GM19397 (cell line): ENCODE measurements around the gene CFAP91.
A peak's percentile ranks its signal among the peaks of the same experiment; 100 is the strongest.

ENCODE experiments used
- ATAC-seq: cut with Tn5 transposase; IDR thresholded peaks from one replicate; pipeline ENCODE4 v1.9.1; 2021; ENCODE audit warnings: mild to moderate bottlenecking, moderate library complexity; ENCODE audit not compliant: unreplicated experiment

The CFAP91 gene

GRCh38 chr3:119702530-119703527, at the start of gene CFAP91:
TSS of gene CFAP91 (plus strand) at chr3:119703022. CDS start at chr3:119703099, 77 bp downstream.
- peak; percentile 95 for ATAC-seq

- no peak for ATAC-seq
Observed at GRCh38 chr3:119653876-119654275, 48.9 kb upstream of the CFAP91 start.

- ATAC-seq: no peak
Observed at GRCh38 chr3:119657887-119658702, 44.7 kb upstream of the CFAP91 start.

GRCh38 chr3:119658994-119659393, 43.8 kb upstream of the CFAP91 start:
- ATAC-seq: no peak

GRCh38 chr3:119659606-119660291, 43.1 kb upstream of the CFAP91 start:
- ATAC-seq: no peak

- no peak for ATAC-seq
Observed at GRCh38 chr3:119660474-119661440, 42.1 kb upstream of the CFAP91 start, which contains the start of gene POPDC2. TSS of gene POPDC2 (minus strand) at chr3:119660589. CDS start at chr3:119660423, 166 bp downstream.

- no peak for ATAC-seq
Observed at GRCh38 chr3:119662604-119663373, 40.0 kb upstream of the CFAP91 start.

- ATAC-seq: no peak
Observed at GRCh38 chr3:119663885-119664284, 38.9 kb upstream of the CFAP91 start.

- no peak for ATAC-seq
Observed at GRCh38 chr3:119664370-119664769, 38.5 kb upstream of the CFAP91 start.

- ATAC-seq: no peak
Observed at GRCh38 chr3:119664850-119665379, 37.9 kb upstream of the CFAP91 start.

- no peak for ATAC-seq
Observed at GRCh38 chr3:119665954-119666559, 36.8 kb upstream of the CFAP91 start.

- ATAC-seq: no peak
Observed at GRCh38 chr3:119669906-119670570, 32.8 kb upstream of the CFAP91 start.

- no peak for ATAC-seq
Observed at GRCh38 chr3:119672776-119673175, 30.0 kb upstream of the CFAP91 start.

- ATAC-seq: no peak
Observed at GRCh38 chr3:119673875-119674274, 28.9 kb upstream of the CFAP91 start.

- no peak for ATAC-seq
Observed at GRCh38 chr3:119675188-119675874, 27.5 kb upstream of the CFAP91 start.

GRCh38 chr3:119676020-119676419, 26.8 kb upstream of the CFAP91 start:
- ATAC-seq: no peak
